MM.1S (cell line): ENCODE results near the gene DOK4.

Experiments
- DNase-seq: peaks from one replicate; pipeline ENCODE4 v3.0.0-alpha.2; 2015
- H2AFZ ChIP-seq: fragments of 300-600 bp; sonication (generic); 2 replicates; pipeline ENCODE4 v1.6.0; 2016; ENCODE audit warnings: antibody characterized with exemption, low read length
- H3F3A ChIP-seq: fragments of 300-600 bp; sonication (generic); 2 replicates; pipeline ENCODE4 v1.6.1; 2016; ENCODE audit warnings: mild to moderate bottlenecking, antibody characterized with exemption, low read length, moderate library complexity, mixed read lengths; ENCODE audit not compliant: insufficient read depth
- H3K27ac ChIP-seq: fragments of 300-600 bp; sonication (generic); 2 replicates; pipeline ENCODE4 v1.5.1; 2016; ENCODE audit warnings: mild to moderate bottlenecking, low read length
- H3K27me3 ChIP-seq: fragments of 300-600 bp; sonication (generic); replicated peaks from 2 replicates; pipeline ENCODE4 v1.6.0; 2016; ENCODE audit warnings: low read length; ENCODE audit not compliant: insufficient read depth
- H3K36me3 ChIP-seq: fragments of 300-600 bp; sonication (generic); replicated peaks from 2 replicates; pipeline ENCODE4 v1.6.1; 2016; ENCODE audit warnings: mild to moderate bottlenecking, low read length, mixed read lengths; ENCODE audit not compliant: insufficient read depth
- H3K4me1 ChIP-seq: fragments of 300-600 bp; sonication (generic); 2 replicates; pipeline ENCODE4 v1.6.1; 2016; ENCODE audit warnings: low read length, mixed read lengths
- H3K4me2 ChIP-seq: fragments of 300-600 bp; sonication (generic); 2 replicates; pipeline ENCODE4 v1.6.0; 2016; ENCODE audit warnings: low read depth, low read length
- H3K4me3 ChIP-seq: fragments of 300-600 bp; sonication (generic); 2 replicates; pipeline ENCODE4 v1.5.1; 2016; ENCODE audit warnings: low read length, mixed read lengths
- H3K79me2 ChIP-seq: fragments of 300-600 bp; sonication (generic); 2 replicates; pipeline ENCODE4 v1.6.1; 2016; ENCODE audit warnings: mixed run types, low read length, mixed read lengths
- H3K9ac ChIP-seq: fragments of 300-600 bp; sonication (generic); 2 replicates; pipeline ENCODE4 v1.6.1; 2016; ENCODE audit warnings: low read length, mixed read lengths
- H3K9me2 ChIP-seq: fragments of 300-600 bp; sonication (generic); replicated peaks from 2 replicates; pipeline ENCODE4 v1.6.1; 2016; ENCODE audit warnings: mild to moderate bottlenecking, low read length, mixed read lengths; ENCODE audit not compliant: insufficient read depth
- H3K9me3 ChIP-seq: fragments of 300-600 bp; sonication (generic); replicated peaks from 2 replicates; pipeline ENCODE4 v1.6.1; 2016; ENCODE audit warnings: mild to moderate bottlenecking, low read length, mixed read lengths; ENCODE audit not compliant: insufficient read depth
- H4K20me1 ChIP-seq: fragments of 300-600 bp; sonication (generic); 2 replicates; pipeline ENCODE4 v1.6.1; 2016; ENCODE audit warnings: mild to moderate bottlenecking, low read length, moderate library complexity, mixed read lengths; ENCODE audit not compliant: insufficient read depth
- CTCF ChIP-seq: fragments of 300-600 bp; sonication (generic); IDR thresholded peaks from 2 replicates; pipeline ENCODE4 v1.5.1; 2016; ENCODE audit warnings: antibody characterized with exemption, low read length, mixed read lengths
- EZH2 ChIP-seq: fragments of 300-600 bp; sonication (generic); optimal IDR thresholded peaks from 2 replicates; pipeline ENCODE3; 2017; ENCODE audit warnings: low read depth, mild to moderate bottlenecking, antibody characterized with exemption, low read length, mixed read lengths
- EZH2phosphoT487 ChIP-seq: fragments of 300-600 bp; sonication (generic); IDR thresholded peaks from 2 replicates; pipeline ENCODE4 v1.6.1; 2018; ENCODE audit warnings: antibody characterized with exemption, low read length

Gene DOK4

GRCh38 chr16:57525761-57526160, 39.5 kb upstream of the DOK4 start:
- Histone ChIP-seq H3K9me2 (no peaks in the 10 kb centered on the region), H3K4me3 (no peak overlapping the region), H3K79me2 (no peaks in the 10 kb centered on the region), H3K4me1 (no peaks in the 10 kb centered on the region), H2AFZ (no peak overlapping the region), H3K9ac (no peak overlapping the region), H3K36me3 (no peaks in the 10 kb centered on the region), H3K27ac (no peak overlapping the region), H4K20me1 (no peaks in the 10 kb centered on the region), H3F3A (no peaks in the 10 kb centered on the region), H3K9me3 (no peaks in the 10 kb centered on the region), H3K27me3 (no peaks in the 10 kb centered on the region), H3K4me2 (no peak overlapping the region)
- no peak for TF ChIP-seq CTCF
- TF ChIP-seq EZH2phosphoT487 = no peak
- TF ChIP-seq EZH2 = no peak
- no peak for DNase-seq

- H3K79me2 ChIP-seq = no peaks in the 10 kb centered on the region
These were observed 36.7 kb upstream of the DOK4 start for GRCh38 chr16:57522960-57523359.

GRCh38 chr16:57519796-57520360, 33.6 kb upstream of the DOK4 start:
- Histone ChIP-seq H3K79me2 (no peaks in the 10 kb centered on the region), H3K27me3 (no peaks in the 10 kb centered on the region), H3K4me2 (no peak overlapping the region), H3K4me3 (no peak overlapping the region), H4K20me1 (no peaks in the 10 kb centered on the region), H3K9me2 (no peaks in the 10 kb centered on the region), H3K36me3 (no peaks in the 10 kb centered on the region), H3K4me1 (no peaks in the 10 kb centered on the region), H3K9ac (no peak overlapping the region), H3K9me3 (no peaks in the 10 kb centered on the region), H3F3A (no peaks in the 10 kb centered on the region), H2AFZ (no peak overlapping the region), H3K27ac (no peak overlapping the region)
- TF ChIP-seq EZH2phosphoT487 = no peak
- peak; percentile 96 for TF ChIP-seq CTCF
- peak; percentile 51 for DNase-seq

More at GRCh38 chr16:57522960-57523359, 36.7 kb upstream of the DOK4 start:
- no peak for DNase-seq
- Histone ChIP-seq H3F3A (no peaks in the 10 kb centered on the region), H2AFZ (no peak overlapping the region), H3K27ac (no peak overlapping the region), H3K36me3 (no peaks in the 10 kb centered on the region), H3K27me3 (no peaks in the 10 kb centered on the region), H3K9me2 (no peaks in the 10 kb centered on the region), H3K4me1 (no peaks in the 10 kb centered on the region), H3K4me2 (no peak overlapping the region), H3K4me3 (no peak overlapping the region), H4K20me1 (no peaks in the 10 kb centered on the region), H3K9me3 (no peaks in the 10 kb centered on the region), H3K9ac (no peak overlapping the region)
- TF ChIP-seq CTCF = no peak
- TF ChIP-seq EZH2 = no peak
- no peak for TF ChIP-seq EZH2phosphoT487
